Muscle of arm (tissue), 14 donors: ENCODE results near the gene TEC. TPM values are rescaled to one million over a fixed set of nuclear protein-coding genes. Genes with fewer than 3 reads are reported as not detected.
"Not testable (repeated sequence)": the region's sequence is repeated elsewhere in the genome, so short reads cannot be mapped to it uniquely, and the experiment has no call there.

Experiments used
- DNase-seq: peaks from one replicate; pipeline ENCODE4 v3.0.0-alpha.2; 2013
- long read RNA-seq, 11 donors: transcript quantifications; one replicate each; lab custom pipeline, GENCODE V29; 2026
- polyA plus RNA-seq, 12 donors: library from polyadenylated mRNA; unstranded; fragments of 120-200 nt; gene quantifications; one replicate each; pipeline ENCODE4 v1.2.1, GENCODE V29; 2013; ENCODE audit not compliant: insufficient read length in 12 of 12

The TEC gene
- polyA plus RNA-seq: 1 to 10 TPM in 5 of 12 donors, under 1 TPM in 5, not detected in 2; 0.49 to 3.3 (median 1.0) TPM
- long read RNA-seq, donor 1: 0 reads
- long read RNA-seq, donor 2: 0 reads
- long read RNA-seq, donor 3: 0 reads
- long read RNA-seq, donor 4: 0 reads
- long read RNA-seq, donor 5: 0 reads
- long read RNA-seq, donor 6: 0 reads
- long read RNA-seq, donor 7: 0 reads
- long read RNA-seq, donor 8: 0 reads
- long read RNA-seq, donor 9: 0 reads
- long read RNA-seq, donor 10: 0 reads
- long read RNA-seq, donor 11: 0 reads

- DNase-seq: peak; percentile 10
These were observed at the start of gene TEC for GRCh38 chr4:48268956-48269860. TEC (minus strand) TSS chr4:48269838; CDS start chr4:48228614, 41,224 bp downstream.

- peak; percentile 39 for DNase-seq
These were observed 46.3 kb upstream of the TEC start for GRCh38 chr4:48315728-48316630.

GRCh38 chr4:48314746-48315145, 45.1 kb upstream of the TEC start:
- not testable (repeated sequence) for DNase-seq

- DNase-seq: no peak
These were observed 42.3 kb upstream of the TEC start for GRCh38 chr4:48311896-48312295.

- DNase-seq: no peak
These were observed 39.3 kb upstream of the TEC start for GRCh38 chr4:48308901-48309300.

- no peak for DNase-seq
These were observed 37.9 kb upstream of the TEC start for GRCh38 chr4:48307528-48307927.

- DNase-seq: no peak
These were observed 35.9 kb upstream of the TEC start for GRCh38 chr4:48305508-48305907.

- DNase-seq: no peak
These were observed 30.4 kb upstream of the TEC start for GRCh38 chr4:48300004-48300403.

- DNase-seq: no peak
These were observed 29.9 kb upstream of the TEC start for GRCh38 chr4:48299560-48299959.

GRCh38 chr4:48297256-48297846, 27.7 kb upstream of the TEC start:
- DNase-seq: no peak

- DNase-seq: no peak
These were observed 26.7 kb upstream of the TEC start for GRCh38 chr4:48296365-48296764.

- DNase-seq: no peak
These were observed 25.5 kb upstream of the TEC start for GRCh38 chr4:48295116-48295515.

GRCh38 chr4:48292218-48292790, 22.7 kb upstream of the TEC start:
- DNase-seq: not testable (repeated sequence)

- DNase-seq: no peak
These were observed 20.6 kb upstream of the TEC start for GRCh38 chr4:48290146-48290772.

GRCh38 chr4:48286060-48286459, 16.4 kb upstream of the TEC start:
- DNase-seq: not testable (repeated sequence)

- DNase-seq: not testable (repeated sequence)
These were observed 16.0 kb upstream of the TEC start for GRCh38 chr4:48285640-48286039.

GRCh38 chr4:48275686-48276085, 6.0 kb upstream of the TEC start:
- DNase-seq: no peak

- DNase-seq: no peak
These were observed 5.6 kb upstream of the TEC start for GRCh38 chr4:48275247-48275646.

GRCh38 chr4:48271626-48272025, 2.0 kb upstream of the TEC start:
- no peak for DNase-seq

- DNase-seq: no peak
These were observed 1.4 kb upstream of the TEC start for GRCh38 chr4:48270951-48271473.
